Measurements from ENCODE around the gene MED22.
A peak's percentile ranks its signal among the peaks of the same experiment; 100 is the strongest.

The MED22 gene

GRCh38 chr9:133356391-133357091, 8.6 kb upstream of the MED22 start, which contains the start of the genes SURF1 and SURF2:
Gene SURF1, minus strand, starts transcription at chr9:133356487. Its CDS starts 34 bp downstream, at chr9:133356453.
Gene SURF2, plus strand, starts transcription at chr9:133356550. Its CDS starts 43 bp downstream, at chr9:133356593.
- H3K4me3 ChIP-seq (ENCODE audit: low read depth in 1 of 2, low read length in 1 of 2) = peak within 1 kb of the TSS; percentile 79 to 82
- H3K9me3 ChIP-seq = no peaks in the 10 kb centered on the region
- no peak for TF ChIP-seq CTCF (IDR thresholded peaks at IDR 0.05)
- H3K27me3 ChIP-seq = no peaks in the 10 kb centered on the region
- H3K4me1 ChIP-seq (ENCODE audit: control insufficient read depth in 1 of 2, insufficient read depth in 1 of 2, low read depth in 1 of 2, low read length in 1 of 2) = peaks cover 24 to 30% of the 10 kb centered on the region in 2 experiments
- peak within 1 kb of the TSS; percentile 84 for H3K27ac ChIP-seq
- H3K36me3 ChIP-seq = peaks cover 47% of the 10 kb centered on the region

- Histone ChIP-seq H3K4me1 (ENCODE audit: control insufficient read depth in 1 of 2, insufficient read depth in 1 of 2, low read depth in 1 of 2, low read length in 1 of 2) (peaks cover 24 to 30% of the 10 kb centered on the region in 2 experiments), H3K9me3 (no peaks in the 10 kb centered on the region), H3K27me3 (no peaks in the 10 kb centered on the region), H3K27ac (peak overlapping the region; percentile 84), H3K4me3 (ENCODE audit: low read depth in 1 of 2, low read length in 1 of 2) (peak overlapping the region; percentile 79 to 82), H3K36me3 (peaks cover 47% of the 10 kb centered on the region)
- no peak for TF ChIP-seq CTCF (IDR thresholded peaks at IDR 0.05)
Measured at GRCh38 chr9:133355881-133356357, 8.0 kb upstream of the MED22 start.

GRCh38 chr9:133354766-133355165, 6.8 kb upstream of the MED22 start:
- no peaks in the 10 kb centered on the region for H3K27me3 ChIP-seq
- peaks cover 24 to 30% of the 10 kb centered on the region in 2 experiments for H3K4me1 ChIP-seq (ENCODE audit: control insufficient read depth in 1 of 2, insufficient read depth in 1 of 2, low read depth in 1 of 2, low read length in 1 of 2)
- TF ChIP-seq CTCF (IDR thresholded peaks at IDR 0.05) = no peak
- H3K4me3 ChIP-seq (ENCODE audit: low read depth in 1 of 2, low read length in 1 of 2) = no peak overlapping the region
- no peaks in the 10 kb centered on the region for H3K9me3 ChIP-seq
- no peak overlapping the region for H3K27ac ChIP-seq
- peaks cover 47% of the 10 kb centered on the region for H3K36me3 ChIP-seq

GRCh38 chr9:133353548-133353947, 5.6 kb upstream of the MED22 start:
- TF ChIP-seq CTCF (IDR thresholded peaks at IDR 0.05) = no peak
- Histone ChIP-seq H3K4me3 (ENCODE audit: low read depth in 1 of 2, low read length in 1 of 2) (no peak overlapping the region), H3K4me1 (ENCODE audit: control insufficient read depth in 1 of 2, insufficient read depth in 1 of 2, low read depth in 1 of 2, low read length in 1 of 2) (peaks cover 34 to 41% of the 10 kb centered on the region in 2 experiments), H3K27me3 (no peaks in the 10 kb centered on the region), H3K27ac (no peak overlapping the region), H3K9me3 (no peaks in the 10 kb centered on the region), H3K36me3 (peaks cover 51% of the 10 kb centered on the region)

- no peak for TF ChIP-seq CTCF (IDR thresholded peaks at IDR 0.05)
- Histone ChIP-seq H3K4me1 (ENCODE audit: control insufficient read depth in 1 of 2, insufficient read depth in 1 of 2, low read depth in 1 of 2, low read length in 1 of 2) (peaks cover 40 to 45% of the 10 kb centered on the region in 2 experiments), H3K27me3 (no peaks in the 10 kb centered on the region), H3K27ac (peak overlapping the region; percentile 27), H3K36me3 (peaks cover 51% of the 10 kb centered on the region), H3K4me3 (ENCODE audit: low read depth in 1 of 2, low read length in 1 of 2) (no peak overlapping the region), H3K9me3 (no peaks in the 10 kb centered on the region)
Measured at GRCh38 chr9:133352635-133353340, 4.9 kb upstream of the MED22 start.
